Effector CD8-positive, alpha-beta T cell (primary cell): ENCODE measurements around the gene SVBP.

ENCODE experiments used
- DNase-seq: peaks from one replicate; lab custom pipeline; 2025; lab: John Stamatoyannopoulos, UW

The SVBP gene

GRCh38 chr1:42806171-42806570 is 11.0 kb downstream of the SVBP start:
- no peak for DNase-seq

- no peak for DNase-seq
Measured at GRCh38 chr1:42801832-42802473, 15.2 kb downstream of the SVBP start.

- DNase-seq = no peak
Measured at GRCh38 chr1:42797979-42798378, 19.2 kb downstream of the SVBP start.

GRCh38 chr1:42797414-42797813 is 19.8 kb downstream of the SVBP start:
- no peak for DNase-seq

- no peak for DNase-seq
Measured at GRCh38 chr1:42793824-42794223, 23.4 kb downstream of the SVBP start.

GRCh38 chr1:42788021-42788420 is 29.2 kb downstream of the SVBP start:
- DNase-seq = no peak

GRCh38 chr1:42786097-42786496 is 31.1 kb downstream of the SVBP start:
- DNase-seq = no peak

GRCh38 chr1:42784946-42785693 is 32.1 kb downstream of the SVBP start, which contains the start of gene TMEM269:
TMEM269 (plus strand) TSS chr1:42784991; CDS start chr1:42789894, 4,903 bp downstream.
- DNase-seq = no peak

GRCh38 chr1:42784547-42784945 is 32.7 kb downstream of the SVBP start:
- DNase-seq = no peak

- no peak for DNase-seq
Measured at GRCh38 chr1:42783092-42783491, 34.1 kb downstream of the SVBP start.

GRCh38 chr1:42780176-42780575 is 37.0 kb downstream of the SVBP start:
- no peak for DNase-seq

GRCh38 chr1:42779725-42780124 is 37.5 kb downstream of the SVBP start:
- no peak for DNase-seq

- no peak for DNase-seq
Measured at GRCh38 chr1:42777852-42778251, 39.3 kb downstream of the SVBP start.

- DNase-seq = no peak
Measured at GRCh38 chr1:42776502-42776901, 40.7 kb downstream of the SVBP start.

GRCh38 chr1:42774928-42775526 is 42.2 kb downstream of the SVBP start:
- DNase-seq = no peak

- DNase-seq = no peak
Measured at GRCh38 chr1:42773420-42773819, 43.8 kb downstream of the SVBP start.

- DNase-seq = no peak
Measured at GRCh38 chr1:42769811-42770210, 47.4 kb downstream of the SVBP start.

- DNase-seq = no peak
Measured at GRCh38 chr1:42768172-42768571, 49.0 kb downstream of the SVBP start.

- DNase-seq = no peak
Measured at GRCh38 chr1:42767510-42768000, 49.6 kb downstream of the SVBP start.

- DNase-seq = peak; percentile 99
Measured at GRCh38 chr1:42766741-42767509, 50.3 kb downstream of the SVBP start, which contains the start of the genes C1orf50 and P3H1. C1orf50 (plus strand) TSS chr1:42767249; CDS start chr1:42767312, 63 bp downstream. P3H1 (minus strand) TSS chr1:42767028; CDS start chr1:42766971, 57 bp downstream.

GRCh38 chr1:42765832-42766740 is 51.1 kb downstream of the SVBP start:
- DNase-seq = no peak
